ENCODE measurements around the gene C11orf68. TPM values are rescaled to one million over a fixed set of nuclear protein-coding genes. Genes with fewer than 3 reads are reported as not detected.

The C11orf68 gene
- total RNA-seq, 1 experiment from 2014 or later: 15.7 TPM

DNA sequence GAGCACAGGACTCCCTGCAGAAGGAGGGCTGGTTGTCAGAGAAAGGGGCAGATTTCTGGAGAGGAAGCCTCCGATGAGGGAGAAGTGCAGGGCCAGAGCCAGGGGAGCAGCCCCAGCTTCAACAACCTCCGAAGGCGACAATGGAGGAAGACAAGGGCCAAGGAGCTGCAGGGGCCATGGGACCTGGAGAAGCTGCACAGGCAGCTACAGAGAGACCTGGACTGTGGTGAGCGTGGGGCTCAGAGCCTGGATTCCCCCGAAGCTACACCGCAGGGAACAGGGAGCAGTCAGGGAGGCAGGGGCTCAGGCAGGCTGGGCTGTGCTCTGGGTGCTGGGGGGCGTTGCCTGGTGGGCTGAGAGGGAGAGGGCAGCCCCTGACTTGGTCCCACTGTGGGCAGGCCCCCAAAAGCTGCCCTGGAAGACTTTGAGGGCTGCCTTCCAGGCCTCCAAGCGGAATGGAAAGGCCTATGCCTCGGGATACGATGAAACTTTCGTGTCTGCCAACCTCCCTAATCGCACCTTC is 28.8 kb upstream of the C11orf68 start:
- Mint-ChIP-seq H3K27ac (peak overlapping the region; percentile 64 to 95 (median 95); a peak in 4 of 7 replicates), H3K9me3 (no peaks in the 10 kb centered on the region; a peak in 1 of 5 replicates), H3K36me3 (ENCODE audit: insufficient read depth in 1 of 3, low read depth in 3 of 3) (peaks cover 0 to 18% (median 2%) of the 10 kb centered on the region in 3 experiments; a peak in 4 of 7 replicates), H3K4me3 (no peak overlapping the region), H3K27me3 (ENCODE audit: low read depth) (peaks cover 4% of the 10 kb centered on the region), H3K4me1 (peaks cover 22 to 32% of the 10 kb centered on the region in 2 experiments)
- TF ChIP-seq, protein P1, sequence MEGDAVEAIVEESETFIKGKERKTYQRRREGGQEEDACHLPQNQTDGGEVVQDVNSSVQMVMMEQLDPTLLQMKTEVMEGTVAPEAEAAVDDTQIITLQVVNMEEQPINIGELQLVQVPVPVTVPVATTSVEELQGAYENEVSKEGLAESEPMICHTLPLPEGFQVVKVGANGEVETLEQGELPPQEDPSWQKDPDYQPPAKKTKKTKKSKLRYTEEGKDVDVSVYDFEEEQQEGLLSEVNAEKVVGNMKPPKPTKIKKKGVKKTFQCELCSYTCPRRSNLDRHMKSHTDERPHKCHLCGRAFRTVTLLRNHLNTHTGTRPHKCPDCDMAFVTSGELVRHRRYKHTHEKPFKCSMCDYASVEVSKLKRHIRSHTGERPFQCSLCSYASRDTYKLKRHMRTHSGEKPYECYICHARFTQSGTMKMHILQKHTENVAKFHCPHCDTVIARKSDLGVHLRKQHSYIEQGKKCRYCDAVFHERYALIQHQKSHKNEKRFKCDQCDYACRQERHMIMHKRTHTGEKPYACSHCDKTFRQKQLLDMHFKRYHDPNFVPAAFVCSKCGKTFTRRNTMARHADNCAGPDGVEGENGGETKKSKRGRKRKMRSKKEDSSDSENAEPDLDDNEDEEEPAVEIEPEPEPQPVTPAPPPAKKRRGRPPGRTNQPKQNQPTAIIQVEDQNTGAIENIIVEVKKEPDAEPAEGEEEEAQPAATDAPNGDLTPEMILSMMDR (conservative IDR thresholded peaks at IDR 0.05): no peak
- peaks cover 11% of the 10 kb centered on the region for H3K4me1 ChIP-seq (ENCODE audit: insufficient read depth, low read length)
- H3T11ph ChIP-seq (ENCODE audit: low read length): no peak overlapping the region
- no peak overlapping the region for H4K8ac ChIP-seq (replicated peaks; ENCODE audit: insufficient read length, low read depth, low read length)
- H2BK5ac ChIP-seq (ENCODE audit: insufficient read length, low read length): no peak overlapping the region
- peaks cover 8% of the 10 kb centered on the region for H3K23me2 ChIP-seq (ENCODE audit: insufficient read length, low read depth, low read length, poor library complexity, severe bottlenecking)
- no peaks in the 10 kb centered on the region for H3K79me1 ChIP-seq (ENCODE audit: insufficient read depth, low read depth, low read length, poor library complexity, severe bottlenecking)
- H2BK12ac ChIP-seq (ENCODE audit: insufficient read length, low read depth, low read length): no peak overlapping the region
- no CpG with 5 or more reads among the region's 12 CpGs for WGBS (ENCODE audit: extremely low coverage, insufficient read length, low lambda C conversion rate)
- H3K9ac ChIP-seq (ENCODE audit: extremely low read depth, insufficient read length, low read length): no peak overlapping the region
- no peaks in the 10 kb centered on the region for H3K27me3 ChIP-seq (ENCODE audit: insufficient read depth, low read length)
- H3K56ac ChIP-seq (ENCODE audit: insufficient read length, low read depth, low read length): no peak overlapping the region
- H3K79me2 ChIP-seq (ENCODE audit: insufficient read depth, low read length): no peaks in the 10 kb centered on the region
- H3K18ac ChIP-seq (ENCODE audit: insufficient read length, low read depth, low read length): no peak overlapping the region
- H3K4ac ChIP-seq (ENCODE audit: low read depth, low read length): no peak overlapping the region
- H2AK5ac ChIP-seq (ENCODE audit: insufficient read length, low read length): no peak overlapping the region
- H4K5ac ChIP-seq (ENCODE audit: insufficient read length, low read depth, low read length): no peak overlapping the region
- H3K4me2 ChIP-seq (ENCODE audit: insufficient read depth, insufficient read length, low read length): no peak overlapping the region
- no peak for DNase-seq
- peak overlapping the region; percentile 60 for H4K91ac ChIP-seq (ENCODE audit: insufficient read length, low read depth, low read length)
- H3K14ac ChIP-seq (ENCODE audit: insufficient read depth, low read length): no peak overlapping the region
- no peak overlapping the region for H2BK120ac ChIP-seq (ENCODE audit: low read depth, low read length, poor library complexity, severe bottlenecking)
- H4K20me1 ChIP-seq (ENCODE audit: control insufficient read depth, insufficient read depth, insufficient read length): no peaks in the 10 kb centered on the region
- H2BK15ac ChIP-seq (ENCODE audit: low read depth, low read length): no peak overlapping the region
- H2AFZ ChIP-seq (ENCODE audit: low read length): no peak overlapping the region
- no peak overlapping the region for H3K23ac ChIP-seq (ENCODE audit: insufficient read length, low read depth, low read length)
- H2BK20ac ChIP-seq (ENCODE audit: low read depth, low read length, poor library complexity, severe bottlenecking): no peak overlapping the region
- H3K9me3 ChIP-seq (ENCODE audit: control insufficient read depth, low read depth, low read length): no peaks in the 10 kb centered on the region
- H3K27ac ChIP-seq (ENCODE audit: insufficient read length, low read depth, low read length): no peak overlapping the region
